ENCODE results near the gene ZMIZ1.

DNA sequence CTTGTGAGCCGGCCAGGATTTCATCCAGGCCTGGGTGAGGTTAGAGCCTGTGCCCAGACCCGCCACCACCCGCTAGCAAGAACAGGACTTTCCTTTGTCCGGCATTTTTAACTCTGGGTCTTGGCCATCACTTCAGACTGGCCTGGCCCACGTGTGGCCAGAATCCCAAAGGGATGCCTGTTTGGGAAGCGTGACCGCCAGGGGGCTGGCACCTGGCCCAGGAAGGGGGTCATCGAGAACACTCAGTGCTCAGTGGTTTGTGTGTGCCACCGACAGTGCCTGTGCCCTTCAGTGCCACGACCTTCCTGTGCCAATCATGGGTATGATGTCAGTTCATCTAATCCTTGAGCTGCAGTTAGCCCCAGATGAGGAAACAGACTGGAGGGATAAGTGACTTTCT lies 85.0 kb downstream of the ZMIZ1 start:
- TF ChIP-seq, protein P1, sequence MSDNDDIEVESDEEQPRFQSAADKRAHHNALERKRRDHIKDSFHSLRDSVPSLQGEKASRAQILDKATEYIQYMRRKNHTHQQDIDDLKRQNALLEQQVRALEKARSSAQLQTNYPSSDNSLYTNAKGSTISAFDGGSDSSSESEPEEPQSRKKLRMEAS (IDR thresholded peaks at IDR 0.05) = no peak
- TF ChIP-seq POLR2A (IDR thresholded peaks at IDR 0.05; ENCODE audit: borderline replicate concordance, extremely low read depth, insufficient read depth, insufficient read length) = no peak
- TF ChIP-seq, protein P2, sequence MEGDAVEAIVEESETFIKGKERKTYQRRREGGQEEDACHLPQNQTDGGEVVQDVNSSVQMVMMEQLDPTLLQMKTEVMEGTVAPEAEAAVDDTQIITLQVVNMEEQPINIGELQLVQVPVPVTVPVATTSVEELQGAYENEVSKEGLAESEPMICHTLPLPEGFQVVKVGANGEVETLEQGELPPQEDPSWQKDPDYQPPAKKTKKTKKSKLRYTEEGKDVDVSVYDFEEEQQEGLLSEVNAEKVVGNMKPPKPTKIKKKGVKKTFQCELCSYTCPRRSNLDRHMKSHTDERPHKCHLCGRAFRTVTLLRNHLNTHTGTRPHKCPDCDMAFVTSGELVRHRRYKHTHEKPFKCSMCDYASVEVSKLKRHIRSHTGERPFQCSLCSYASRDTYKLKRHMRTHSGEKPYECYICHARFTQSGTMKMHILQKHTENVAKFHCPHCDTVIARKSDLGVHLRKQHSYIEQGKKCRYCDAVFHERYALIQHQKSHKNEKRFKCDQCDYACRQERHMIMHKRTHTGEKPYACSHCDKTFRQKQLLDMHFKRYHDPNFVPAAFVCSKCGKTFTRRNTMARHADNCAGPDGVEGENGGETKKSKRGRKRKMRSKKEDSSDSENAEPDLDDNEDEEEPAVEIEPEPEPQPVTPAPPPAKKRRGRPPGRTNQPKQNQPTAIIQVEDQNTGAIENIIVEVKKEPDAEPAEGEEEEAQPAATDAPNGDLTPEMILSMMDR (IDR thresholded peaks at IDR 0.05 in 2 of 3, conservative IDR thresholded peaks at IDR 0.05 in 1 of 3; ENCODE audit: borderline replicate concordance in 1 of 3, insufficient read depth in 1 of 3, low read depth in 2 of 3, low read length in 2 of 3) = no peak
- TF ChIP-seq, protein P3, sequence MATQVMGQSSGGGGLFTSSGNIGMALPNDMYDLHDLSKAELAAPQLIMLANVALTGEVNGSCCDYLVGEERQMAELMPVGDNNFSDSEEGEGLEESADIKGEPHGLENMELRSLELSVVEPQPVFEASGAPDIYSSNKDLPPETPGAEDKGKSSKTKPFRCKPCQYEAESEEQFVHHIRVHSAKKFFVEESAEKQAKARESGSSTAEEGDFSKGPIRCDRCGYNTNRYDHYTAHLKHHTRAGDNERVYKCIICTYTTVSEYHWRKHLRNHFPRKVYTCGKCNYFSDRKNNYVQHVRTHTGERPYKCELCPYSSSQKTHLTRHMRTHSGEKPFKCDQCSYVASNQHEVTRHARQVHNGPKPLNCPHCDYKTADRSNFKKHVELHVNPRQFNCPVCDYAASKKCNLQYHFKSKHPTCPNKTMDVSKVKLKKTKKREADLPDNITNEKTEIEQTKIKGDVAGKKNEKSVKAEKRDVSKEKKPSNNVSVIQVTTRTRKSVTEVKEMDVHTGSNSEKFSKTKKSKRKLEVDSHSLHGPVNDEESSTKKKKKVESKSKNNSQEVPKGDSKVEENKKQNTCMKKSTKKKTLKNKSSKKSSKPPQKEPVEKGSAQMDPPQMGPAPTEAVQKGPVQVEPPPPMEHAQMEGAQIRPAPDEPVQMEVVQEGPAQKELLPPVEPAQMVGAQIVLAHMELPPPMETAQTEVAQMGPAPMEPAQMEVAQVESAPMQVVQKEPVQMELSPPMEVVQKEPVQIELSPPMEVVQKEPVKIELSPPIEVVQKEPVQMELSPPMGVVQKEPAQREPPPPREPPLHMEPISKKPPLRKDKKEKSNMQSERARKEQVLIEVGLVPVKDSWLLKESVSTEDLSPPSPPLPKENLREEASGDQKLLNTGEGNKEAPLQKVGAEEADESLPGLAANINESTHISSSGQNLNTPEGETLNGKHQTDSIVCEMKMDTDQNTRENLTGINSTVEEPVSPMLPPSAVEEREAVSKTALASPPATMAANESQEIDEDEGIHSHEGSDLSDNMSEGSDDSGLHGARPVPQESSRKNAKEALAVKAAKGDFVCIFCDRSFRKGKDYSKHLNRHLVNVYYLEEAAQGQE (IDR thresholded peaks at IDR 0.05; ENCODE audit: low read depth) = no peak
- no peak for TF ChIP-seq TCF7L2 (IDR thresholded peaks at IDR 0.05; ENCODE audit: borderline replicate concordance, extremely low read depth, insufficient read depth, insufficient read length)
- TF ChIP-seq POLR2AphosphoS5 (IDR thresholded peaks at IDR 0.05; ENCODE audit: low read depth, low read length) = no peak
- no peak for TF ChIP-seq SP1 (IDR thresholded peaks at IDR 0.05; ENCODE audit: low read depth)
- no peak for TF ChIP-seq SIN3A (IDR thresholded peaks at IDR 0.05; ENCODE audit: low read depth)
- no peak for TF ChIP-seq ZNF274 (IDR thresholded peaks at IDR 0.05; ENCODE audit: low read depth, low read length)
- no peak for TF ChIP-seq EZH2phosphoT487 (IDR thresholded peaks at IDR 0.05; ENCODE audit: borderline replicate concordance)
- TF ChIP-seq JUND (IDR thresholded peaks at IDR 0.05) = no peak
